WERI-Rb-1 (cell line): Measurements from ENCODE around the gene EML1.

Experiments
- DNase-seq: peaks from one replicate; pipeline ENCODE4 v3.0.0-alpha.2; 2020
- H3K27ac ChIP-seq: fragments of 250-450 bp; sonication (Bioruptor Pico); 2 replicates; pipeline ENCODE4 v1.5.1; 2020; ENCODE audit warnings: mild to moderate bottlenecking, moderate library complexity
- H3K27me3 ChIP-seq: fragments of 250-450 bp; sonication (Bioruptor Pico); 2 replicates; pipeline ENCODE4 v1.5.1; 2021; ENCODE audit warnings: mild to moderate bottlenecking, low read depth, moderate library complexity; ENCODE audit not compliant: insufficient read depth, severe bottlenecking
- H3K36me3 ChIP-seq: fragments of 250-450 bp; sonication (Bioruptor Pico); 2 replicates; pipeline ENCODE4 v1.5.1; 2020; ENCODE audit warnings: mild to moderate bottlenecking, moderate library complexity
- H3K4me3 ChIP-seq: 2 replicates; pipeline ENCODE4 v1.5.1; 2011; ENCODE audit warnings: low read depth, mild to moderate bottlenecking, control low read depth, low read length
- H3K9me3 ChIP-seq: fragments of 250-450 bp; sonication (Bioruptor Pico); 2 replicates; pipeline ENCODE4 v1.5.1; 2021; ENCODE audit warnings: mild to moderate bottlenecking, moderate library complexity; ENCODE audit not compliant: severe bottlenecking
- TF ChIP-seq, protein P1 (sequence below): IDR thresholded peaks from 2 replicates; pipeline ENCODE4 v1.5.1; 2011; ENCODE audit warnings: low read depth, mild to moderate bottlenecking, control low read depth, inconsistent platforms, low read length

Gene EML1

GRCh38 chr14:99784508-99784907, 8.7 kb upstream of the EML1 start:
- DNase-seq = no peak
- H3K36me3 ChIP-seq = no peaks in the 10 kb centered on the region
- H3K27me3 ChIP-seq = no peaks in the 10 kb centered on the region
- no peaks in the 10 kb centered on the region for H3K9me3 ChIP-seq
- no peak overlapping the region for H3K4me3 ChIP-seq
- TF ChIP-seq, protein P1, sequence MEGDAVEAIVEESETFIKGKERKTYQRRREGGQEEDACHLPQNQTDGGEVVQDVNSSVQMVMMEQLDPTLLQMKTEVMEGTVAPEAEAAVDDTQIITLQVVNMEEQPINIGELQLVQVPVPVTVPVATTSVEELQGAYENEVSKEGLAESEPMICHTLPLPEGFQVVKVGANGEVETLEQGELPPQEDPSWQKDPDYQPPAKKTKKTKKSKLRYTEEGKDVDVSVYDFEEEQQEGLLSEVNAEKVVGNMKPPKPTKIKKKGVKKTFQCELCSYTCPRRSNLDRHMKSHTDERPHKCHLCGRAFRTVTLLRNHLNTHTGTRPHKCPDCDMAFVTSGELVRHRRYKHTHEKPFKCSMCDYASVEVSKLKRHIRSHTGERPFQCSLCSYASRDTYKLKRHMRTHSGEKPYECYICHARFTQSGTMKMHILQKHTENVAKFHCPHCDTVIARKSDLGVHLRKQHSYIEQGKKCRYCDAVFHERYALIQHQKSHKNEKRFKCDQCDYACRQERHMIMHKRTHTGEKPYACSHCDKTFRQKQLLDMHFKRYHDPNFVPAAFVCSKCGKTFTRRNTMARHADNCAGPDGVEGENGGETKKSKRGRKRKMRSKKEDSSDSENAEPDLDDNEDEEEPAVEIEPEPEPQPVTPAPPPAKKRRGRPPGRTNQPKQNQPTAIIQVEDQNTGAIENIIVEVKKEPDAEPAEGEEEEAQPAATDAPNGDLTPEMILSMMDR = no peak
- no peak overlapping the region for H3K27ac ChIP-seq

GRCh38 chr14:99785426-99785825, 7.8 kb upstream of the EML1 start:
- DNase-seq = no peak

DNA sequence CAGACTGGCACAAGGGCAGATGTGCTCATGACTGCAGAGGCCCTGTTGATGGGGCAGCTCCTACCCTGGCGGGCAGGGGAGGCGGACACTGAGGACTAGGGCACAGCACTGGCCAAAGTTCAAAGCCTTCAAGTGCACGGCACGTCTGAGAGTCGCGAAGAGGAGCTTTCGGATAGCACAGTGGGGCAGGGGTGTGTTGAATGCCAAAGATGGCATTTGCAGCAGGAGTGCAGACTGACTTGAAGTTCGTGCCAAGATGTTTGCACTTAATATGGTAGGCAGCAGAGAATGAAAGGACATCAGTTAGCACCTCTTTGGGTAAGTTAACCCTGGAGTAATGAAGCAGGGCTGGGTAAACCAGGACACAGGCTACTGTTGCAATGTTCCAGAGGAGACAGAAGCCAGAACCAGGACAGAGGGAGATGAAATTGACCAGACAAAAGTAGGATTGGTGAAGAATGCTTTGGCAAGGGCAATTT, 6.7 kb upstream of the EML1 start:
- H3K4me3 ChIP-seq = no peak overlapping the region
- no peak for DNase-seq
- no peak overlapping the region for H3K27ac ChIP-seq
- no peaks in the 10 kb centered on the region for H3K27me3 ChIP-seq
- H3K9me3 ChIP-seq = no peaks in the 10 kb centered on the region
- TF ChIP-seq, protein P1 = no peak
- no peaks in the 10 kb centered on the region for H3K36me3 ChIP-seq

More at GRCh38 chr14:99785426-99785825, 7.8 kb upstream of the EML1 start:
- H3K9me3 ChIP-seq = no peaks in the 10 kb centered on the region
- no peaks in the 10 kb centered on the region for H3K36me3 ChIP-seq
- TF ChIP-seq, protein P1 = no peak
- no peak overlapping the region for H3K4me3 ChIP-seq
- no peaks in the 10 kb centered on the region for H3K27me3 ChIP-seq
- H3K27ac ChIP-seq = no peak overlapping the region

DNA sequence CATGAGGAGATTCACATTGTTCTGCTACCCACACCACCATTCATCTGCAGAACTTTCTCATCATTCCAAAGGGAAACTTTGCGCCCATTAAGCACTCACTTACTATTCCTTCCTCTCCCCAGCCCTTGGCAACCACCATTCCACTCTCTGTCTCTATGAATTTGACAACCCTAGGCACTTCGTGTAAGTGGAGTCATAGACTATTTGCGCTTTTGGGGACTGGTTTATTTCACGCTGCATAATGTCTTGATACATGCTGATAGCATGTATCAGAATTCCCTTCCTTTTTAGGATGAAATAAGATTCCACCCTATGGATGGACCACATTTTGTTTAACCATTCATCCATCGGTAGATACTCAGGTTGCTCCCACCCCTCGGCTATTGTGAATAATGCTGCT, 4.5 kb upstream of the EML1 start:
- no peak for DNase-seq
- Histone ChIP-seq H3K9me3 (no peaks in the 10 kb centered on the region), H3K4me3 (no peak overlapping the region), H3K27ac (no peak overlapping the region), H3K36me3 (no peaks in the 10 kb centered on the region), H3K27me3 (no peaks in the 10 kb centered on the region)
- TF ChIP-seq, protein P1 = no peak

- Histone ChIP-seq H3K36me3 (no peaks in the 10 kb centered on the region), H3K27ac (no peak overlapping the region), H3K9me3 (no peaks in the 10 kb centered on the region), H3K4me3 (no peak overlapping the region), H3K27me3 (no peaks in the 10 kb centered on the region)
- no peak for DNase-seq
- TF ChIP-seq, protein P1 = no peak
Measured at GRCh38 chr14:99789581-99789980, 3.6 kb upstream of the EML1 start.
